ENCODE results near the gene ZBTB48.
A peak's percentile ranks its signal among the peaks of the same experiment; 100 is the strongest.
"Not testable (repeated sequence)": the region's sequence is repeated elsewhere in the genome, so short reads cannot be mapped to it uniquely, and the experiment has no call there.

Gene ZBTB48

GRCh38 chr1:6579374-6580118, at the start of gene ZBTB48:
ZBTB48 (plus strand) TSS chr1:6579994; CDS start chr1:6580610, 616 bp downstream.
- DNase-seq (ENCODE audit: low spot score) = peak; percentile 97

DNA sequence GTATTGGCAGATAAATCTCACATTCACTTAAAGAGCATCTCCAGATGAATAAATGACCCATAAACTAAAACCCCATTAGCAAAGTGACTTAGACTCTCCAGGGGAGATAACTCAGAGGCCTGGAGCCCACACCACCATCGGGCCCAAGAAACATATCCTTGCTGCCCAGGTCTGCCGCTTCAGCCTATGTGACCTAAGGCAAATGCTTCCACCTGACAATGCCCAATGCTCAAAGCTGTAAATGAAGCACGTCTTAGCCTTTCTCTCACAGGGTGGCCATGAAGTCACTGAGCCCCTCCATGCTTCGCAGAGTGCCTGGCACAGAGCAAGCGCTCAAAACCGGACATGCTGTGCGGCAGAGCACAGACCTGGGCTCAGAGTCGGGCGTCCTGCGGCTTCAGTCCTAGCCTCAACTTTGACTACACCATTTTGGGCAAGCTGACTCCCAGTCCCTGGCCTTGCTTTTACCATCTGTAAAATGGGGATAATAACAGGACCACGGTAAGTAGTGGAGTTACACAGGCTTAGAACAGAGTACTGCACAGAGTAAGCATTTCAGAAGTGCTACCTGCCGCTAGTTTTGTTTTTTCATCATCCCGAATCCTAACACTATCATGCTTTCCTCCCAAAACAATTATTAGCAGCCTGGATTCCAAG, 49.2 kb upstream of the ZBTB48 start:
- no peak for DNase-seq (ENCODE audit: low spot score)

DNA sequence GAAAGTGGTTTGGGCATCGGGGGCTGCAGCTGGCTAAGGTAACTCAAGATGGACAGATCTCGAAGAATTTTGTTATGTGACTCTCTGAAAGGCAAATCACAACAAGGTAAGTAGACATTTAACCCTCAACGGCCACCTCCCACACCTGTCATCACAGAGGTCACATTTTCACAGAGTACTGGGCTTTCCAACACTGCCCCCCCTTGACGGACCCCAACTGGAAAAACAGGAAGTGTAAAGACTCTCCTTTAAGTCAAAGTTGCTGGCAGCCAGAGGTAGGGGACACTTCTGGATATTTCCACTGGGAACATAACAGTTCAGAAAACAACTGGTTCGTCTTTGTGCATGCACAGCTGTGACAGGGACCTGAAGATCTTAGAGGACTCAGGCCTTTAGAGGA, 47.8 kb upstream of the ZBTB48 start:
- DNase-seq (ENCODE audit: low spot score) = no peak

- no peak for DNase-seq (ENCODE audit: low spot score)
Observed at GRCh38 chr1:6534248-6534822, 45.5 kb upstream of the ZBTB48 start.

DNA sequence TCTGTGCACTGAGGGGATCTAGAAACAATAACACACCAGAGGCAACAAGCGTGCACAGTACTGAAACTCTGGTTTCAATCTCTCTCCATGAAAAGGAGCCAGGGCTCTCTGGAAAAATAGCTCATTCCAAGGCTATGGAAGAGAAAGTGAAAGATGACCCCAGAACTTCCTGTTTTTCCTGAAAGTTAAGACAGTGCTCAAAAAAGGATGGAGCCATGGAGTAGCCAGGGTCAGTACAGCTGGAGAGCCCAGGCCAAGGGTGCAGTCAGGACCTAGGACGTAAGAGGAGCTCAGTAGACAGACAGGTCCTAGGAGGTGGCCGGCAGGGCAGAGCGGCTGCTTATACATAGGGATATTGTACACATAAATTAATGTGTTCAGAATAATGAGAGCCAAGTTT, 44.6 kb upstream of the ZBTB48 start:
- DNase-seq (ENCODE audit: low spot score) = no peak

DNA sequence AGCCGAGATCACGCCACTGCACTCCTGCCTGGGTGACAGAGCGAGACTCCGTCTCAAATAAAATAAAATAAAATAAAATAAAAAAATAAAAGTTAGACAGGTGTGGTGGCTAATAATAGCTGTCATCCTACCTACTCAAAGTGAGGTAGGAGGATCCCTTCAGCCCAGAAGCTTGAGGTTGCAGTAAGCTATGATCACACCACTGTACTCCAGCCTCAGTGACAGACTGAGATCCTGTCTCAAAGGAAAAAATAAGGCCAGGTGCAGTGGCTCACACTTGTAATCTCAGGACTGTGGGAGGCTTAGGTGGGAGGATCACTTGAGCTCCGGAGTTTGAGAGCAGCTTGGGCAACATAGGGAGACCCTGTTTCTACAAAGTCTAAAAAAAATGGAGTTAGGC, 43.5 kb upstream of the ZBTB48 start:
- DNase-seq (ENCODE audit: low spot score) = no peak

DNA sequence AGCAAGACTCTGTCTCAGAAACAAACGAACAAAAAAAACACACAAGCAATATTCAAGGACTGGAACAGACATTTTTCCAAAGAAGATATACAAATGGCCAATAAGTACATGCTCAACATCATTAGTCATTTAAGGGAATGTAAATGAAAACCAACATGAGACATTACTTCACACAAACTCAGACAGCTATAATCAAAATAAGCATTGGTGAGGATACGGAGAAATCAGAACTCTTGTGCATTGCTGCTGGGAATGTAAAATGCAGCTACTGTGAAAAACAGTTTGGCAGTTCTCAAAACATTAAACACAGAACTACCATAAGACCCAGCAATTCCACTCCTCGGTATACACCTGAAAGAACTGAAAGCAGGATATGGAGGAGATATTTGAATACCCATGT, 40.8 kb upstream of the ZBTB48 start:
- DNase-seq (ENCODE audit: low spot score) = no peak

DNA sequence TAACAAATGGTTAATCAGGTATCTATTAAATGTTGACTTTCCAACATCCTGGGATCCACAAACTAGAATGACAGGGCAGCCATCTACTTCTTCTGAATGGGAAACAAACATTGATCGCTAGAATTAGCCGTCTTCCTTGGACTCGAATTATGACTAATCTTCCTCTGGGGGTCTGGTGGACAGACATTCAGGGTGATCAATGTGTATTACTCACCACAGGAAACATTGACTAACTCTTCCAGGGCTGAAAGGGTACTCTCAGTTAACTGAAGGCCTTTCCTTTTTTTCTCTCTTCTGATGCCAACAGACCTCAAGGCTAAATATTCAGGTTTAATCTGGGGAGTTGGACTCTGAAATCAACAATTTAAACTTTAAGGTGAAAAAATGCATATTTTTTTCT, 35.0 kb upstream of the ZBTB48 start:
- DNase-seq (ENCODE audit: low spot score) = peak; percentile 36

GRCh38 chr1:6545276-6546112, 34.3 kb upstream of the ZBTB48 start:
- no peak for DNase-seq (ENCODE audit: low spot score)

DNA sequence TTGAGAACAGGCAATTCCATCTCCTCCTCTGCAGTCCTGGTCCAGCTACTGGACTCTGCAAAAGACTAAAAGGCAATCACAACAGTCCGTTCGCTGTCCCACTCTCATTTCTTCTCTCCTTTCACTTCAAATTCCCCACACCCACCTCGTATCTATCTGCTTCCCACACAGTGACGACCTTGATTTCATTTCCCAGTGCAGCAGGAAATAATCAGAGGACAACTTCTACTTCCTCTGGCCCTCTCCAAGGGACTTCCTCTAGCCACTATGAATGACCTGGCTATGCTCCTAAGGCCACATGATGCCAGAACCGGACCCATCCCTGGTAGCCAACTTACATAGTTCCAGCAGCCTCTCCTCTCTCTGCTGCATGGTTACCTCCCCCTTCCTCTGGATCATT, 33.5 kb upstream of the ZBTB48 start:
- DNase-seq (ENCODE audit: low spot score) = no peak

- DNase-seq (ENCODE audit: low spot score) = no peak
Observed at GRCh38 chr1:6547301-6547700, 32.5 kb upstream of the ZBTB48 start.

DNA sequence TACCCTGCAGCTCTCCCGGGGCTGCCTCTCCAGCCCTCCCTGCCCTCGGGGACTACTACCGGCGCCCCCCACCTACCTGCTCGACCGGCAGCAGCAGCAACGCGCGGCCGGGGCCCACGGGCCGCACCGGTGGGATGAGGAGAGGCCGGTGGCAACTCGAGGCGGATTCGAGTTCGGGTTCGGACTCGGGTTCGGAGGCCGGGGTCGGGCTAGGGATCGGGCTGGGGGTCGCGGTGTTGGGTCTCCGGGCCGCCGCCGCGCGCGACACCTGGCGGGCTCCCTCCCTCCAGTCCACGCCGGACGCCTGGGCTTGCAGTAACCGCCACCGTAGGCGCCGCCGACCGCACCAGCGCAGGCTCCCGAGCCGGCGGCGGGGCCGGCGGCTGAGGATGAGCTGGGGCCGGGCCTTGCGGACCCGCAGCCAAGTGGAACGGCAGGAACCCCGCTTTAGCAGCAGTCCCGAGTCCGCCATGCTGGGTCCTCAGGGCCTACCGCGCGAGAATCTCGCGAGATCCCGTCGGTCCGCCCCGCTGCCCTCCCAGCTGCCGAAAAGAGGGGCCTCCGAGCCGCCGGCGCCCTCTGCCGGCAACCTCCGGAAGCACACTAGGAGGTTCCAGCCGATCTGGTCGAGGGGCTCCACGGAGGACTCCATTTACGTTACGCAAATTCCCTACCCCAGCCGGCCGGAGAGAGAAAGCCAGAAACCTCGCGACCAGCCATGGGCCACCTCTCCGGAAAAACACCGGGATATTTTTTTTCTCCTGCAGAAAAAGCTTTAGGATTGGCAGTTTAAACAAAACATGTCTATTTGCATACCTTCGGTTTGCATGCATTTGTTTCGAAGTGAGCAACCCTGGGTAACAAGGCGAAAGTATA, 25.5 kb upstream of the ZBTB48 start, which contains the start of gene NOL9:
Gene NOL9 (minus strand): TSS at position 483 of the 876 bp plus-strand sequence. CDS start 11 bp downstream, at position 472.
- peak; percentile 96 for DNase-seq (ENCODE audit: low spot score)

DNA sequence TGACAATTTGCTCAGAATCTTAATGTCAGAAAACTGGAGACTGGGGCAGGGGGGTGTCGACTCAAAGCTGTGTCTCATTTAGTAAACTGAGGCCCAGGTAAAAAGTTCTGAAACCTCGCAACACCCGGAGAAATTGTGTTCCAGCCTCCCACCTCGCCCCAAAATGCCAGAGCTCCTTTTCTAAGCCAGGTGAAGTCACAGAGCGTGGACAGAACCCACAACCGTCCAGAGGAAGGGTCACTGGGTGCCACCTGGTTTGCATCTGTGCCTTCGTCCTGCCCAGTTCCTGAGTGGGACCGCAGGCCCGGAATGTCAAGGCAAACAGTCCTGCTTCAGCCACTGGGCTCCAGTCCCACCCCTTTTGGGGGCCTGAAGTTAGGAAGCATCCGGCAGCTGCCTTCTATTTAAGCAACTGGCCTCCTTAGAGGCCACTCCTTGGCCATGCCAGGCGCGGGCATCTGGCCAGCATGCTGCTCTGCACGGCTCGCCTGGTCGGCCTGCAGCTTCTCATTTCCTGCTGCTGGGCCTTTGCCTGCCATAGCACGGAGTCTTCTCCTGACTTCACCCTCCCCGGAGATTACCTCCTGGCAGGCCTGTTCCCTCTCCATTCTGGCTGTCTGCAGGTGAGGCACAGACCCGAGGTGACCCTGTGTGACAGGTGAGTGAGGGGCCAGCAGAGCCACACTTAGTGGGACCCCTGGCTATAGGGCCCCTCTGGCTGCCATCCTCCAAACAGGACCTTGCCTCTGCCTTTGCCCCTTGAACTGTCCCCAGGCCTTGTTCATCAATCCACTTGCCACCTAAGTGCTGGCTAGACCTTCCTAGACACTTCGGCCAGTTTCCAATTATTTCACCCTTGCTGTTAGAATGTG, 24.7 kb upstream of the ZBTB48 start, which contains the start of gene TAS1R1:
Gene TAS1R1 (plus strand): TSS at position 401 of the 872 bp plus-strand sequence. CDS start 67 bp downstream, at position 468.
- no peak for DNase-seq (ENCODE audit: low spot score)

- DNase-seq (ENCODE audit: low spot score) = no peak
Observed at GRCh38 chr1:6557597-6557996, 22.2 kb upstream of the ZBTB48 start.

GRCh38 chr1:6559161-6559560, 20.6 kb upstream of the ZBTB48 start:
- DNase-seq (ENCODE audit: low spot score) = not testable (repeated sequence)

DNA sequence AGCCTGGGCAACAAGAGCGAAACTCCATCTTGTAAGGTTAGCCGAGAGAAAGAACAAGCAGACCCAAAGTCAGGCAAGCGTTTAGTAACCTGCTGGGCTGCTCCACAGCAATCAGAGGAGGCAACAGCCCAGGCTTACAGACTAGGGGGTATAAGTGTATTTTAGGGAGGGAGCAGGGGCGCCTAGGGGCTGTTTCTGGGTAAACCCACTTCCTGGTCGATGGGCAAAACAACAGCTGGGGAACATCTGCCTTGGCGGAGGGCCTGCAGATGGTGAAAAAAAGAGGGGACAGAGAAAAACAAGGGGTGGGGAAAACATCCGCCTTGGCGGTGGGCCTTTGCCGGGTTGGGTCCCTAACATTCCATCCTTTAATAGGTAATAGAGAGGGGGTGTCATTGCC, 19.5 kb upstream of the ZBTB48 start:
- no peak for DNase-seq (ENCODE audit: low spot score)

DNA sequence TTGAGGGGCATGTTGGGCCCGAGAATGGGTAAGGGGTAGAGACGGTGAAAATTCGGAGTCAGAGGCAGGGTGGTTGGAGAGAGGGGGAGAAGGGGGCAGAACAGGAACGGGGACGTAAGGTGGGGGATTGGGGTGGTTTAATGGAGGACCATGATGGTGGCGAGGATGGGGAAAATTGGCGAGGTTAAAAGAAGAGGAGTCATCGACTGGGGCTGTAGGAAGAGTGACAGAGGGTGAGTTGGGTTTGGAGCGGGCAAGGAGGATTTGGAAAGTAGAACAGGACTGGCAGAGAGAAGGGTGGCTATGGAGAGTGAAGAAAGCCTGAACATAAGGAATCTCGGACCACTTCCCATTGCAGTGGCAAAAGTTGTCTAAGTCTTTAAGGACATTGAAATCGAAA, 10.8 kb upstream of the ZBTB48 start:
- DNase-seq (ENCODE audit: low spot score) = no peak

DNA sequence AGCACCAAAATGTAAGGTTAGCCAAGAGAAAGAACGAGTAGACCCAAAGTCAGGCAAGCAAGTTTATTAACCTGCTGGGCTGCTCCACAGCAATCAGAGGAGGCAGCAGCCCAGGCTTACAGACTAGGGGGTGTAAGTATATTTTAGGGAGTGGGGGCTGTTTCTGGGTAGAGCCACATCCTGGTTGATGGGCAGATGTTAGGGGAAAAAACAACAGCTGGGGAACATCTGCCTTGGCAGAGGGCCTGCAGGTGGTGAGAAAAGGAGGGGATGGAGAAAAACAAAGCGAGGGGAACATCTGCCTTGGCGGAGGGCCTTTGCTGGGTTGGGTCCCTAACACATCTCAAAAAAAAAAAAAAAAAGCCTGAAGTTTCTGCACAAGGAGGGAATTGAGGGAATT, 9.7 kb upstream of the ZBTB48 start:
- no peak for DNase-seq (ENCODE audit: low spot score)

DNA sequence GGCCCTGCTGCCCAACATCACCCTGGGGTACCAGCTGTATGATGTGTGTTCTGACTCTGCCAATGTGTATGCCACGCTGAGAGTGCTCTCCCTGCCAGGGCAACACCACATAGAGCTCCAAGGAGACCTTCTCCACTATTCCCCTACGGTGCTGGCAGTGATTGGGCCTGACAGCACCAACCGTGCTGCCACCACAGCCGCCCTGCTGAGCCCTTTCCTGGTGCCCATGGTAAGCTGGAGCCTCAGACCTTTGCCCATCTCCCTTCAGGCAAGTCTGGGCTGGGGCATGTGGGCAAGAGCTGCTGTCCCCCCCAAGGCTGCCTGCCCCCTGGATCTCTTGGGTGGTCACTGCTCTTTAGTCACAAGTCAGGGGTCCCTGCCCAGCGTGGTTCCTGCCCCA, 8.8 kb upstream of the ZBTB48 start:
- DNase-seq (ENCODE audit: low spot score) = no peak

Measured in CD4-positive, alpha-beta T cell treated with Interleukin-15 for 4 hours (primary cell).